Panc1 (cell line): ENCODE results near the gene OR4K15.

ENCODE experiments used
- CTCF ChIP-seq: fragments of 450-650 bp; IDR thresholded peaks from 2 replicates; pipeline ENCODE4 v1.5.1; 2017; ENCODE audit warnings: mild to moderate bottlenecking
- POLR2AphosphoS5 ChIP-seq: IDR thresholded peaks from 2 replicates; pipeline ENCODE4 v1.6.1; 2012; ENCODE audit warnings: mild to moderate bottlenecking, low read depth, low read length, moderate library complexity
- REST ChIP-seq, 2 experiments: IDR thresholded peaks; 2 replicates each; pipeline ENCODE4 v1.6.1; 2011 to 2012; ENCODE audit warnings: low read depth in 2 of 2, control low read depth in 1 of 2, low read length in 1 of 2, mild to moderate bottlenecking in 1 of 2, moderate library complexity in 1 of 2; ENCODE audit not compliant: insufficient read depth in 1 of 2
- SIN3A ChIP-seq: IDR thresholded peaks from 2 replicates; pipeline ENCODE4 v1.6.1; 2012; ENCODE audit warnings: low read depth, mild to moderate bottlenecking, low read length, moderate library complexity, borderline replicate concordance; ENCODE audit not compliant: insufficient read depth
- TCF7L2 ChIP-seq: IDR thresholded peaks from 2 replicates; pipeline ENCODE4 v1.6.1; 2011; ENCODE audit warnings: mild to moderate bottlenecking, low read depth, low read length, inconsistent platforms

GRCh38 chr14:19993438-19993837 lies 18.0 kb downstream of the OR4K15 start:
- TF ChIP-seq CTCF (no peak), POLR2AphosphoS5 (no peak), TCF7L2 (no peak), REST (IDR thresholded peaks at IDR 0.05; ENCODE audit: insufficient read depth in 1 of 2, low read depth in 2 of 2, low read length in 1 of 2) (no peak), SIN3A (no peak)
